H1 (cell line): ENCODE measurements around the gene NME1. TPM values are rescaled to one million over a fixed set of nuclear protein-coding genes. Genes with fewer than 3 reads are reported as not detected.

Experiments used
- CTCF ChIA-PET: fragments of 300-600 bp; sonication (Branson Sonifier 250); formaldehyde crosslinking; loops from one replicate; lab custom pipeline; 2021; ENCODE audit not compliant: partially characterized antibody; lab: Charles Lee
- POLR2A ChIA-PET: fragments of 300-600 bp; sonication (Branson Sonifier 250); formaldehyde crosslinking; loops from one replicate; lab custom pipeline; 2021; ENCODE audit warnings: inconsistent platforms; ENCODE audit not compliant: partially characterized antibody; lab: Charles Lee
- DNase-seq, 2 experiments: peaks; one replicate each; pipeline versions ENCODE4 v3.0.0 to v3.0.0-alpha.2; 2010 to 2022; ENCODE audit warnings: low spot score in 2 of 2, low read depth in 1 of 2, mixed read lengths in 1 of 2
- FAIRE-seq: peaks from 2 replicates; lab custom pipeline; 2011; peaks lifted over from hg19 to GRCh38; lab: Jason Lieb, UNC
- H2AFZ ChIP-seq: 2 replicates; pipeline ENCODE4 v1.8.1; 2012; ENCODE audit warnings: low read length, inconsistent platforms
- H2AK5ac ChIP-seq: 2 replicates; pipeline ENCODE4 v1.6.1; 2013; ENCODE audit warnings: low read depth, low read length
- H2BK120ac ChIP-seq: replicated peaks from 2 replicates; pipeline ENCODE3; 2013; ENCODE audit warnings: low read depth, low read length, inconsistent platforms
- H2BK12ac ChIP-seq: 2 replicates; pipeline ENCODE4 v1.6.1; 2013; ENCODE audit warnings: low read depth, low read length
- H2BK15ac ChIP-seq: 2 replicates; pipeline ENCODE4 v1.6.1; 2013; ENCODE audit warnings: low read length
- H2BK20ac ChIP-seq: 2 replicates; pipeline ENCODE4 v1.6.1; 2013; ENCODE audit warnings: low read length
- H2BK5ac ChIP-seq: 2 replicates; pipeline ENCODE4 v1.6.1; 2013; ENCODE audit warnings: low read depth, low read length
- H3K14ac ChIP-seq: 2 replicates; pipeline ENCODE4 v1.6.1; 2013; ENCODE audit warnings: inconsistent platforms; ENCODE audit not compliant: insufficient read length
- H3K18ac ChIP-seq: 2 replicates; pipeline ENCODE4 v1.6.1; 2013; ENCODE audit warnings: low read length; ENCODE audit errors: extremely low read depth
- H3K23ac ChIP-seq: 2 replicates; pipeline ENCODE4 v1.6.1; 2013; ENCODE audit warnings: inconsistent platforms; ENCODE audit not compliant: insufficient read length
- H3K23me2 ChIP-seq: 2 replicates; pipeline ENCODE4 v1.6.1; 2013; ENCODE audit warnings: low read depth, low read length
- H3K27ac ChIP-seq: 2 replicates; pipeline ENCODE4 v1.6.1; 2011; ENCODE audit warnings: low read depth, low read length, inconsistent platforms
- H3K27me3 ChIP-seq, 4 experiments: replicated peaks in 1 of 4; 1 replicate in 1 of 4; 2 replicates in 3 of 4; pipeline versions ENCODE4 v1.6.1 to v1.8.1; 2011 to 2013; ENCODE audit warnings: low read length in 3 of 4, mild to moderate bottlenecking in 3 of 4, inconsistent platforms in 2 of 4, mixed read lengths in 2 of 4, moderate library complexity in 1 of 4; ENCODE audit not compliant: control insufficient read depth in 3 of 4, insufficient read depth in 3 of 4; ENCODE audit errors: extremely low read depth in 1 of 4
- H3K36me3 ChIP-seq, 4 experiments: 2 replicates each; pipeline versions ENCODE4 v1.6.1 to v1.8.1; 2011 to 2013; ENCODE audit warnings: mild to moderate bottlenecking in 4 of 4, low read length in 3 of 4, moderate library complexity in 2 of 4, control low read depth in 1 of 4, inconsistent platforms in 1 of 4; ENCODE audit not compliant: insufficient read depth in 4 of 4, control insufficient read depth in 2 of 4
- H3K4ac ChIP-seq: replicated peaks from 2 replicates; pipeline ENCODE3; 2013; ENCODE audit warnings: low read length, low read depth, mixed read lengths, inconsistent platforms; ENCODE audit not compliant: insufficient read length
- H3K4me1 ChIP-seq, 4 experiments: replicated peaks in 1 of 4; 1 replicate in 1 of 4; 2 replicates in 3 of 4; pipeline versions ENCODE4 v1.6.1 to v1.8.1; 2011 to 2013; ENCODE audit warnings: low read length in 3 of 4, inconsistent platforms in 2 of 4, mixed read lengths in 1 of 4; ENCODE audit not compliant: insufficient read depth in 4 of 4, control insufficient read depth in 3 of 4
- H3K4me2 ChIP-seq, 2 experiments: 2 replicates each; pipeline versions ENCODE4 v1.6.1 to v1.8.1; 2011 to 2013; ENCODE audit warnings: low read depth in 2 of 2, low read length in 2 of 2, control low read depth in 1 of 2, inconsistent platforms in 1 of 2, mild to moderate bottlenecking in 1 of 2; ENCODE audit not compliant: insufficient read depth in 1 of 2
- H3K4me3 ChIP-seq, 4 experiments: fragments of 200-600, 300-600 bp in 1 of 4; sonication (generic), shearing (Covaris generic), sonication (Bioruptor Twin) in 1 of 4; 2 replicates each; pipeline versions ENCODE4 v1.5.1 to v1.8.1; 2011 to 2016; ENCODE audit warnings: low read length in 4 of 4, low read depth in 3 of 4, control low read depth in 2 of 4, inconsistent platforms in 2 of 4, mild to moderate bottlenecking in 2 of 4, mixed read lengths in 1 of 4, moderate library complexity in 1 of 4; ENCODE audit not compliant: insufficient read depth in 2 of 4; ENCODE audit errors: extremely low read depth in 1 of 4
- H3K56ac ChIP-seq: replicated peaks from 2 replicates; pipeline ENCODE3; 2013; ENCODE audit warnings: low read depth, mild to moderate bottlenecking, mixed read lengths, low read length, inconsistent platforms; ENCODE audit not compliant: insufficient read length
- H3K79me1 ChIP-seq: 2 replicates; pipeline ENCODE4 v1.6.1; 2013; ENCODE audit warnings: low read depth, low read length, control low read depth
- H3K79me2 ChIP-seq, 2 experiments: 2 replicates each; pipeline versions ENCODE4 v1.6.1 to v1.8.1; 2012 to 2013; ENCODE audit warnings: low read length in 2 of 2, mild to moderate bottlenecking in 2 of 2, inconsistent platforms in 1 of 2; ENCODE audit not compliant: insufficient read depth in 2 of 2, control insufficient read depth in 1 of 2
- H3K9ac ChIP-seq, 4 experiments: replicated peaks in 1 of 4; 1 replicate in 1 of 4; 2 replicates in 3 of 4; pipeline versions ENCODE4 v1.6.1 to v1.8.1; 2011 to 2013; ENCODE audit warnings: low read depth in 3 of 4, low read length in 3 of 4, control low read depth in 2 of 4, mild to moderate bottlenecking in 2 of 4, moderate library complexity in 2 of 4, inconsistent platforms in 1 of 4; ENCODE audit errors: extremely low read depth in 1 of 4
- H3K9me3 ChIP-seq, 2 experiments: 2 replicates each; pipeline versions ENCODE4 v1.6.1 to v1.8.1; 2012 to 2013; ENCODE audit warnings: mild to moderate bottlenecking in 2 of 2, moderate library complexity in 2 of 2, control low read depth in 1 of 2, inconsistent platforms in 1 of 2, low read depth in 1 of 2, low read length in 1 of 2, mixed read lengths in 1 of 2; ENCODE audit not compliant: insufficient read depth in 2 of 2
- H4K20me1 ChIP-seq, 2 experiments: replicated peaks in 1 of 2; 2 replicates each; pipeline versions ENCODE3 to v1.8.1; 2011 to 2013; ENCODE audit warnings: inconsistent platforms in 2 of 2, low read length in 2 of 2, mild to moderate bottlenecking in 1 of 2; ENCODE audit not compliant: insufficient read depth in 2 of 2, control insufficient read depth in 1 of 2
- H4K5ac ChIP-seq: 2 replicates; pipeline ENCODE4 v1.6.1; 2013; ENCODE audit warnings: low read length, low read depth, mixed read lengths, inconsistent platforms; ENCODE audit not compliant: insufficient read length
- H4K8ac ChIP-seq: 2 replicates; pipeline ENCODE4 v1.8.0; 2013; ENCODE audit warnings: mild to moderate bottlenecking, moderate library complexity, low read length, inconsistent platforms; ENCODE audit not compliant: insufficient read depth; ENCODE audit errors: extremely low read depth
- H4K91ac ChIP-seq: replicated peaks from 2 replicates; pipeline ENCODE3; 2013; ENCODE audit warnings: low read length, mixed read lengths, inconsistent platforms; ENCODE audit not compliant: insufficient read length
- CTCF ChIP-seq, 3 experiments: IDR thresholded peaks; 1 replicate in 2 of 3; 2 replicates in 1 of 3; pipeline versions ENCODE4 v1.5.1 to v1.6.1; 2011; ENCODE audit warnings: low read length in 3 of 3, mild to moderate bottlenecking in 3 of 3, inconsistent platforms in 2 of 3, low read depth in 1 of 3, moderate library complexity in 1 of 3; ENCODE audit not compliant: insufficient read depth in 1 of 3; ENCODE audit errors: control extremely low read depth in 1 of 3
- RAD21 ChIP-seq, 2 experiments: IDR thresholded peaks in 1 of 2; conservative IDR thresholded peaks in 1 of 2; 2 replicates each; pipeline ENCODE4 v1.6.1; 2011; ENCODE audit warnings: low read depth in 2 of 2, low read length in 2 of 2, improper control_type of control experiment in 1 of 2, inconsistent platforms in 1 of 2, mild to moderate bottlenecking in 1 of 2, moderate library complexity in 1 of 2
- RFX5 ChIP-seq: IDR thresholded peaks from 2 replicates; pipeline ENCODE4 v1.6.1; 2011; ENCODE audit warnings: low read depth, low read length, improper control_type of control experiment, borderline replicate concordance
- RNF2 ChIP-seq: fragments of 200-900, 300-1000 bp; sonication (generic); IDR thresholded peaks from 2 replicates; pipeline ENCODE4 v1.7.1; 2016; ENCODE audit warnings: borderline replicate concordance, low read depth, mild to moderate bottlenecking, antibody characterized with exemption, low read length; ENCODE audit not compliant: poor library complexity, severe bottlenecking; ENCODE audit errors: missing control alignments
- SIN3A ChIP-seq, 2 experiments: IDR thresholded peaks in 1 of 2; conservative IDR thresholded peaks in 1 of 2; 2 replicates each; pipeline ENCODE4 v1.6.1; 2011 to 2012; ENCODE audit warnings: low read length in 2 of 2, improper control_type of control experiment in 1 of 2, low read depth in 1 of 2, mild to moderate bottlenecking in 1 of 2
- SP4 ChIP-seq: IDR thresholded peaks from 2 replicates; pipeline ENCODE4 v1.6.1; 2012; ENCODE audit warnings: low read length, inconsistent platforms
- WGBS, 2 experiments: shearing (Covaris generic) in 1 of 2; methylation state at CpG; one replicate each; pipeline versions ENCODE4 v1.1.6 to v1.1.7; 2013 to 2015; ENCODE audit warnings: low lambda C conversion rate in 2 of 2, mixed read lengths in 2 of 2, inconsistent platforms in 1 of 2, low coverage in 1 of 2, missing lambda C conversion rate in 1 of 2; ENCODE audit not compliant: insufficient replicate concordance in 2 of 2, insufficient coverage in 1 of 2, insufficient read length in 1 of 2; ENCODE audit errors: extremely low coverage in 1 of 2, missing lambda C conversion rate in 1 of 2; 5-methylcytosine and 5-hydroxymethylcytosine counted together
- polyA plus RNA-seq, 7 experiments: library from polyadenylated mRNA; depleted of rRNA in 3 of 7; stranded (reverse) in 5 of 7; unstranded in 2 of 7; fragments of >200 nt in 5 of 7; fragments of 200-250 nt in 2 of 7; gene quantifications; 1 replicate in 5 of 7; 2 replicates in 1 of 7; 4 replicates in 1 of 7; pipeline versions ENCODE4 v1.2.1 to v1.2.3, GENCODE V29; 2011 to 2013; ENCODE audit warnings: missing spikeins in 2 of 7, mixed read lengths in 2 of 7
- total RNA-seq: library from RNA; stranded (reverse); fragmentation: NEBNext Ultra II Directional; extraction: Animal tissue kit (Norgen Biotek cat#: 25700); gene quantifications from 2 replicates; pipeline ENCODE4 v1.2.1, GENCODE V29; 2021

Gene NME1
- total and polyA plus RNA-seq, 2 of the 8 experiments (the other 6 are each of a cell fraction or from before 2014, with no cell fraction given), result 307 to 380 TPM

GRCh38 chr17:51119415-51120356 is 33.7 kb upstream of the NME1 start:
- Histone ChIP-seq H4K5ac (no peak overlapping the region), H2AFZ (no peak overlapping the region), H2BK12ac (no peak overlapping the region), H3K18ac (no peak overlapping the region), H3K79me1 (peaks cover 7% of the 10 kb centered on the region; the same call in 1 of the 2 replicates), H2BK15ac (no peak overlapping the region), H3K4me2 (peak overlapping the region; percentile 84 to 93), H3K4me1 (peaks cover 0 to 5% (median 4%) of the 10 kb centered on the region in 4 experiments; a peak in 4 of 7 replicates), H3K9ac (peak overlapping the region; percentile 61 to 89 (median 81)), H3K4me3 (peak overlapping the region; percentile 83 to 100 (median 96)), H3K23ac (no peak overlapping the region), H3K36me3 (no peaks in the 10 kb centered on the region), H3K23me2 (peaks cover 11% of the 10 kb centered on the region), H3K14ac (no peak overlapping the region), H3K9me3 (no peaks in the 10 kb centered on the region), H3K4ac (no peak overlapping the region), H2BK5ac (peak overlapping the region; percentile 91; the same call in 1 of the 2 replicates), H2BK120ac (no peak overlapping the region), H4K8ac (peak overlapping the region; percentile 89), H3K27ac (peak overlapping the region; percentile 88; the same call in 1 of the 2 replicates), H2BK20ac (no peak overlapping the region), H3K56ac (no peak overlapping the region), H4K91ac (no peak overlapping the region), H3K79me2 (peaks cover 0 to 50% of the 10 kb centered on the region in 2 experiments; a peak in 2 of 4 replicates), H4K20me1 (peaks cover 5 to 15% of the 10 kb centered on the region in 2 experiments), H2AK5ac (no peak overlapping the region), H3K27me3 (no peaks in the 10 kb centered on the region)
- CTCF ChIA-PET, result interaction anchor here (0.6 to 1.4 kb wide), 8 partner anchors 16 to 118 kb away, joined by 3 to 6 read pairs (median 3); partner anchors contain the start of gene NME1
- DNase-seq (peak in 1 of 2 experiments; percentile 71), FAIRE-seq (no peak)
- POLR2A ChIA-PET, result interaction anchor here (0.8 to 3.3 kb wide), 9 partner anchors 11 to 174 kb away, joined by 3 to 17 read pairs (median 5); partner anchors contain the start of gene NME1
- 13% methylated on average over 23 of the region's 49 CpGs; no CpG with 5 or more reads in 1 of the 2 experiments for WGBS, 2 experiments
- no peak for TF ChIP-seq RNF2
- peak in 1 of 3 experiments; percentile 35; a peak in 1 of 4 replicates for TF ChIP-seq CTCF (IDR thresholded peaks at IDR 0.05; ENCODE audit: control extremely low read depth in 1 of 3, insufficient read depth in 1 of 3, low read depth in 1 of 3, low read length in 3 of 3)
- TF ChIP-seq SP4, result no peak
- peak; percentile 34 to 46 for TF ChIP-seq RAD21 (IDR thresholded peaks at IDR 0.05 in 1 of 2, conservative IDR thresholded peaks at IDR 0.05 in 1 of 2; ENCODE audit: low read depth in 2 of 2, low read length in 2 of 2)
- no peak for TF ChIP-seq RFX5
- peak; percentile 52 to 91; a peak in 3 of 4 replicates for TF ChIP-seq SIN3A (conservative IDR thresholded peaks at IDR 0.05 in 1 of 2, IDR thresholded peaks at IDR 0.05 in 1 of 2; ENCODE audit: low read depth in 1 of 2, low read length in 2 of 2)
